NCI-H1092 (cell line): Measurements from ENCODE around the gene SHC2.

Experiments used
- DNase-seq: peaks from one replicate; lab custom pipeline; 2025; lab: John Stamatoyannopoulos, UW

Gene SHC2

GRCh38 chr19:460877-461720 lies at the start of gene SHC2:
TSS of gene SHC2 (minus strand) at chr19:461033. CDS start at chr19:460996, 37 bp downstream.
- DNase-seq, result no peak

GRCh38 chr19:508204-509150 lies 47.6 kb upstream of the SHC2 start:
- DNase-seq, result no peak

GRCh38 chr19:507286-508203 lies 46.7 kb upstream of the SHC2 start, which contains the start of gene TPGS1:
TSS of gene TPGS1 (plus strand) at chr19:507497. CDS start at chr19:507507, 10 bp downstream.
- DNase-seq, result peak; percentile 69

GRCh38 chr19:506404-507285 lies 45.8 kb upstream of the SHC2 start:
- DNase-seq, result peak; percentile 100

GRCh38 chr19:504616-505015 lies 43.8 kb upstream of the SHC2 start:
- DNase-seq, result no peak

- DNase-seq, result no peak
Observed at GRCh38 chr19:501646-502045, 40.8 kb upstream of the SHC2 start.

GRCh38 chr19:498977-499623 lies 38.3 kb upstream of the SHC2 start:
- no peak for DNase-seq

GRCh38 chr19:498511-498891 lies 37.7 kb upstream of the SHC2 start:
- no peak for DNase-seq

- no peak for DNase-seq
Observed at GRCh38 chr19:497869-498510, 37.2 kb upstream of the SHC2 start.

GRCh38 chr19:497491-497868 lies 36.6 kb upstream of the SHC2 start:
- no peak for DNase-seq

- DNase-seq, result no peak
Observed at GRCh38 chr19:496986-497385, 36.2 kb upstream of the SHC2 start.

GRCh38 chr19:496112-496665 lies 35.4 kb upstream of the SHC2 start, which contains the start of gene MADCAM1:
TSS of gene MADCAM1 (plus strand) at chr19:496486. CDS start at chr19:496500, 14 bp downstream.
- DNase-seq, result no peak

GRCh38 chr19:495402-496111 lies 34.7 kb upstream of the SHC2 start:
- no peak for DNase-seq

GRCh38 chr19:495081-495401 lies 34.2 kb upstream of the SHC2 start:
- DNase-seq, result no peak

GRCh38 chr19:494171-495080 lies 33.6 kb upstream of the SHC2 start:
- no peak for DNase-seq

GRCh38 chr19:493391-494170 lies 32.7 kb upstream of the SHC2 start:
- DNase-seq, result no peak

GRCh38 chr19:492091-492531 lies 31.3 kb upstream of the SHC2 start:
- no peak for DNase-seq
